ENCODE results near the gene ARHGEF3. TPM values are rescaled to one million over a fixed set of nuclear protein-coding genes. Genes with fewer than 3 reads are reported as not detected.

The ARHGEF3 gene
- total RNA-seq, 1 experiment from 2014 or later: 4.4 TPM

DNA sequence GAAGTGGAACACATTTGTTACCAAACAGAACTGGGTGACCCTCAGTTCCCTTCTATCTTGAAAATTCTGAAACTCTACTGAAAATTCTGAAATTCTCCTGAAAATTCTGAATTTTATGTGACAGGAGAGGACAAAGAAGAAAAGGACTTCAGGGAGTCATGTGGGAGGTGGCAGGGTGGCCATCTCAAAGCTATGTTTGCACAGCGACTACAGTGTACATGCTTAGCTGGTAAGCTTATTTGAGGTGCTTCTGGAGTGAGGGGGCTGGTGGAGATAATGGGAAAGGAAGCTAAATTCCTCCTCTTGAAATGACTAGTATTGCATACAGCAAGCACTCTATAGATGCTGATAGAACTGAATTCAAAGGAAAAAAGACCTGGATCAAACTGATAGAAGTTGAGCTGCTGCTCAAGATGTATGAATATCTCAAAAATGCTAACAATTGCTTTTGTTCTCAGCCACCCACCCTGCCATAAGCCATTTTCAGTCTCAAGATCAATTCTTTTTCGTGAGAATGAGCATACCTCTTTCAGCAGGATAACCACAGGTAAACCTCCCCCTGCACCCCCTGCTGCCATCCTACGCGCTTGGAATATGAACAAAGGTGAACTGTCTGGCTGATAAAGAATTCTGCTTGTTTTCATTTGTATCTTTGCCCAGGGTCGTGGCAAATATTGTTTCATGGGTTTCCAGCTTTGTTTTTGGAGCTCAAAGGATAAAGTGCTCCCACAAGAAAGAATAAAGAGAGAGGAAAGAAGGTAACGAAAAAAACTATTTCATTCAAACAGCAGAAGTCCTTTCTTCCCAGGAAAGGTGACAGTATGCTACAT lies 16.6 kb upstream of the ARHGEF3 start:
- no peak overlapping the region for H2AK5ac ChIP-seq (ENCODE audit: insufficient read length, low read length)
- TF ChIP-seq CTCF (conservative IDR thresholded peaks at IDR 0.05): no peak
- H3K4ac ChIP-seq (ENCODE audit: low read depth, low read length): no peak overlapping the region
- H3K9me3 ChIP-seq (ENCODE audit: control insufficient read depth, low read depth, low read length): no peaks in the 10 kb centered on the region
- no peaks in the 10 kb centered on the region for H4K20me1 ChIP-seq (ENCODE audit: control insufficient read depth, insufficient read depth, insufficient read length)
- Mint-ChIP-seq H3K27ac (no peak overlapping the region; a peak in 1 of 7 replicates), H3K9me3 (no peaks in the 10 kb centered on the region), H3K4me3 (no peak overlapping the region; a peak in 1 of 5 replicates), H3K36me3 (ENCODE audit: insufficient read depth in 1 of 3, low read depth in 3 of 3) (no peaks in the 10 kb centered on the region), H3K27me3 (ENCODE audit: low read depth) (no peaks in the 10 kb centered on the region), H3K4me1 (peaks cover 22 to 26% of the 10 kb centered on the region in 2 experiments)
- H3T11ph ChIP-seq (ENCODE audit: low read length): no peak overlapping the region
- no peak overlapping the region for H2BK20ac ChIP-seq (ENCODE audit: low read depth, low read length, poor library complexity, severe bottlenecking)
- H3K27me3 ChIP-seq (ENCODE audit: insufficient read depth, low read length): no peaks in the 10 kb centered on the region
- no peak overlapping the region for H2AFZ ChIP-seq (ENCODE audit: low read length)
- H3K23ac ChIP-seq (ENCODE audit: insufficient read length, low read depth, low read length): no peak overlapping the region
- H3K79me1 ChIP-seq (ENCODE audit: insufficient read depth, low read depth, low read length, poor library complexity, severe bottlenecking): no peaks in the 10 kb centered on the region
- no peak overlapping the region for H3K4me2 ChIP-seq (ENCODE audit: insufficient read depth, insufficient read length, low read length)
- DNase-seq: no peak
- no peak overlapping the region for H2BK15ac ChIP-seq (ENCODE audit: low read depth, low read length)
- no peak overlapping the region for H3K56ac ChIP-seq (ENCODE audit: insufficient read length, low read depth, low read length)
- no peak overlapping the region for H4K91ac ChIP-seq (ENCODE audit: insufficient read length, low read depth, low read length)
- H3K79me2 ChIP-seq (ENCODE audit: insufficient read depth, low read length): no peaks in the 10 kb centered on the region
- H3K4me1 ChIP-seq (ENCODE audit: insufficient read depth, low read length): peaks cover 2% of the 10 kb centered on the region
- H2BK120ac ChIP-seq (ENCODE audit: low read depth, low read length, poor library complexity, severe bottlenecking): no peak overlapping the region
- H4K8ac ChIP-seq (replicated peaks; ENCODE audit: insufficient read length, low read depth, low read length): no peak overlapping the region
- WGBS (ENCODE audit: extremely low coverage, insufficient read length, low lambda C conversion rate): no CpG with 5 or more reads among the region's 6 CpGs
- no peak overlapping the region for H3K14ac ChIP-seq (ENCODE audit: insufficient read depth, low read length)
- no peak overlapping the region for H2BK12ac ChIP-seq (ENCODE audit: insufficient read length, low read depth, low read length)
- H2BK5ac ChIP-seq (ENCODE audit: insufficient read length, low read length): no peak overlapping the region
- H3K27ac ChIP-seq (ENCODE audit: insufficient read length, low read depth, low read length): no peak overlapping the region
- no peaks in the 10 kb centered on the region for H3K23me2 ChIP-seq (ENCODE audit: insufficient read length, low read depth, low read length, poor library complexity, severe bottlenecking)
- no peak overlapping the region for H3K18ac ChIP-seq (ENCODE audit: insufficient read length, low read depth, low read length)
- no peak overlapping the region for H3K9ac ChIP-seq (ENCODE audit: extremely low read depth, insufficient read length, low read length)
- H4K5ac ChIP-seq (ENCODE audit: insufficient read length, low read depth, low read length): no peak overlapping the region
